HepG2 (cell line): ENCODE results near the gene CABLES2. TPM values are rescaled to one million over a fixed set of nuclear protein-coding genes. Genes with fewer than 3 reads are reported as not detected.

Experiments
- BRCA1 ChIP-seq: sonication (generic); formaldehyde crosslinking; IDR thresholded peaks from 2 replicates; pipeline ENCODE4 v1.4.0; 2020; ENCODE audit warnings: missing genetic modification reagents
- CBX1 ChIP-seq: IDR thresholded peaks from one replicate; pipeline ENCODE4 v1.6.1; 2016; ENCODE audit warnings: antibody characterized with exemption, low read depth
- DBP ChIP-seq: sonication (generic); formaldehyde crosslinking; IDR thresholded peaks from 2 replicates; pipeline ENCODE4 v1.4.0; 2020; ENCODE audit warnings: missing genetic modification reagents; ENCODE audit errors: not compliant biosample characterization
- DNMT1 ChIP-seq: sonication (generic); formaldehyde crosslinking; IDR thresholded peaks from 2 replicates; pipeline ENCODE4 v1.5.1; 2020; ENCODE audit warnings: mild to moderate bottlenecking, missing genetic modification reagents
- E2F5 ChIP-seq: sonication (generic); formaldehyde crosslinking; conservative IDR thresholded peaks from 2 replicates; pipeline ENCODE4 v1.4.0; 2020; ENCODE audit warnings: missing genetic modification reagents
- FOXA1 ChIP-seq, 2 experiments: fragments of 450-650 bp in 1 of 2; sonication (generic) in 1 of 2; formaldehyde crosslinking in 1 of 2; IDR thresholded peaks; 2 replicates each; pipeline versions ENCODE4 v1.4.0 to v1.6.1; 2016 to 2020; ENCODE audit warnings: missing genetic modification reagents in 1 of 2
- FOXM1 ChIP-seq: sonication (generic); formaldehyde crosslinking; IDR thresholded peaks from 2 replicates; pipeline ENCODE4 v1.5.0; 2020; ENCODE audit warnings: missing genetic modification reagents
- GATAD2A ChIP-seq: IDR thresholded peaks from 2 replicates; pipeline ENCODE4 v1.6.1; 2016
- GRHL1 ChIP-seq: sonication (generic); formaldehyde crosslinking; conservative IDR thresholded peaks from 2 replicates; pipeline ENCODE4 v1.8.0; 2022; ENCODE audit warnings: missing genetic modification reagents
- IRF2 ChIP-seq: IDR thresholded peaks from 2 replicates; pipeline ENCODE4 v1.6.1; 2018; ENCODE audit warnings: missing genetic modification reagents, missing compliant biosample characterization
- NBN ChIP-seq: fragments of 450-650 bp; conservative IDR thresholded peaks from 2 replicates; pipeline ENCODE4 v1.6.1; 2017
- RBFOX2 ChIP-seq: fragments of 200-400 bp; formaldehyde crosslinking; IDR thresholded peaks from 2 replicates; pipeline ENCODE4 v1.6.1; 2017; ENCODE audit warnings: low read depth, mild to moderate bottlenecking, low read length
- SPEN ChIP-seq: sonication (generic); formaldehyde crosslinking; IDR thresholded peaks from 2 replicates; pipeline ENCODE4 v1.5.1; 2020; ENCODE audit warnings: low read depth, mild to moderate bottlenecking, missing genetic modification reagents
- TCF12 ChIP-seq, 2 experiments: fragments of 450-650 bp in 1 of 2; sonication (generic) in 1 of 2; formaldehyde crosslinking in 1 of 2; IDR thresholded peaks; 2 replicates each; pipeline versions ENCODE4 v1.6.1 to v1.8.0; 2017 to 2022; ENCODE audit warnings: antibody characterized with exemption in 1 of 2, mild to moderate bottlenecking in 1 of 2, missing genetic modification reagents in 1 of 2, moderate library complexity in 1 of 2
- TSC22D2 ChIP-seq: sonication (generic); formaldehyde crosslinking; IDR thresholded peaks from 2 replicates; pipeline ENCODE4 v1.5.1; 2020; ENCODE audit warnings: missing genetic modification reagents, mild to moderate bottlenecking, borderline replicate concordance
- ZBTB34 ChIP-seq: sonication (generic); formaldehyde crosslinking; IDR thresholded peaks from 2 replicates; pipeline ENCODE4 v1.8.0; 2022; ENCODE audit warnings: mild to moderate bottlenecking, missing genetic modification reagents
- ZNF18 ChIP-seq: sonication (generic); formaldehyde crosslinking; IDR thresholded peaks from 2 replicates; pipeline ENCODE4 v1.8.0; 2022; ENCODE audit warnings: mild to moderate bottlenecking, missing genetic modification reagents; ENCODE audit not compliant: insufficient replicate concordance
- ZNF296 ChIP-seq: sonication (generic); formaldehyde crosslinking; conservative IDR thresholded peaks from 2 replicates; pipeline ENCODE4 v1.5.0; 2020; ENCODE audit warnings: mild to moderate bottlenecking, missing genetic modification reagents
- ZNF460 ChIP-seq: sonication (generic); formaldehyde crosslinking; IDR thresholded peaks from 2 replicates; pipeline ENCODE4 v1.5.1; 2020; ENCODE audit warnings: missing genetic modification reagents, mild to moderate bottlenecking, borderline replicate concordance
- ZNF724P ChIP-seq: sonication (generic); formaldehyde crosslinking; IDR thresholded peaks from 2 replicates; pipeline ENCODE4 v1.8.0; 2022; ENCODE audit warnings: missing genetic modification reagents, borderline replicate concordance
- ZNF747 ChIP-seq: sonication (generic); formaldehyde crosslinking; IDR thresholded peaks from 2 replicates; pipeline ENCODE4 v1.8.1; 2023; ENCODE audit warnings: missing genetic modification reagents, mild to moderate bottlenecking, borderline replicate concordance
- ZNF839 ChIP-seq: sonication (generic); formaldehyde crosslinking; IDR thresholded peaks from 2 replicates; pipeline ENCODE4 v1.4.0; 2020; ENCODE audit warnings: missing genetic modification reagents, mild to moderate bottlenecking, borderline replicate concordance
- ZSCAN25 ChIP-seq: sonication (generic); formaldehyde crosslinking; IDR thresholded peaks from 2 replicates; pipeline ENCODE4 v1.8.0; 2022; ENCODE audit warnings: mild to moderate bottlenecking, missing genetic modification reagents
- polyA plus RNA-seq, 8 experiments: library from polyadenylated mRNA; depleted of rRNA in 3 of 8; stranded (reverse) in 7 of 8; unstranded in 1 of 8; fragments of >200 nt; fragmentation: Illumina TruSeq in 4 of 8; extraction: Trizol in 4 of 8; gene quantifications; 2 replicates each; pipeline versions ENCODE4 v1.2.1 to v1.2.3, GENCODE V29; 2011 to 2016; ENCODE audit warnings: low read depth in 4 of 8, missing spikeins in 1 of 8, mixed read lengths in 1 of 8; ENCODE audit not compliant: insufficient read depth in 1 of 8
- total RNA-seq, 5 experiments: library from RNA; depleted of rRNA; stranded (reverse); fragments of >200 nt; fragmentation: Illumina TruSeq; extraction: Trizol; gene quantifications; 2 replicates each; pipeline ENCODE4 v1.2.3, GENCODE V29; 2016; ENCODE audit warnings: low read depth in 1 of 5

Gene CABLES2
- total and polyA plus RNA-seq, 2 of the 13 experiments (the other 11 are each of a cell fraction or from before 2014, with no cell fraction given), result 5.2 to 9.7 TPM

GRCh38 chr20:62426699-62427131 is 19.6 kb upstream of the CABLES2 start (continued):
- TF ChIP-seq DBP (CRISPR knock-in tag) (no peak), ZNF724P (CRISPR knock-in tag) (no peak), DNMT1 (CRISPR knock-in tag) (no peak), ZSCAN25 (CRISPR knock-in tag) (no peak), NBN (no peak), SPEN (peak; percentile 28; the same call in 1 of the 2 replicates), ZBTB34 (CRISPR knock-in tag) (no peak), IRF2 (CRISPR knock-in tag) (no peak), ZNF747 (no peak), CBX1 (no peak), E2F5 (CRISPR knock-in tag) (no peak; the same call in 1 of the 2 replicates), GATAD2A (no peak), BRCA1 (no peak), TSC22D2 (CRISPR knock-in tag) (no peak), TCF12 (IDR thresholded peaks at IDR 0.05) (no peak), TCF12 (CRISPR knock-in tag; IDR thresholded peaks at IDR 0.05) (no peak), ZNF18 (CRISPR knock-in tag) (no peak), FOXA1 (IDR thresholded peaks at IDR 0.05) (no peak), FOXA1 (CRISPR knock-in tag; IDR thresholded peaks at IDR 0.05) (0 out of 2 replicates have a peak, but pooled peaks have one; percentile 30), FOXM1 (CRISPR knock-in tag) (0 out of 2 replicates have a peak, but pooled peaks have one; percentile 18), ZNF839 (no peak), GRHL1 (no peak), RBFOX2 (no peak), ZNF460 (no peak), ZNF296 (no peak)
